Astrocyte (in vitro differentiated cells and primary cell): ENCODE measurements around the gene HTRA1. TPM values are rescaled to one million over a fixed set of nuclear protein-coding genes. Genes with fewer than 3 reads are reported as not detected.

ENCODE experiments used
- DNase-seq: peaks from one replicate; pipeline ENCODE4 v3.0.0-alpha.2; 2010; ENCODE audit warnings: low read depth
- FAIRE-seq: peaks from 2 replicates; lab custom pipeline; 2011; peaks lifted over from hg19 to GRCh38; lab: Jason Lieb, UNC
- H2AFZ ChIP-seq: 2 replicates; pipeline ENCODE4 v1.6.0; 2012; ENCODE audit warnings: low read depth, low read length, inconsistent platforms
- H3K27ac ChIP-seq: 2 replicates; pipeline ENCODE4 v1.5.1; 2011; ENCODE audit warnings: low read depth, low read length, inconsistent platforms
- H3K27me3 ChIP-seq: 2 replicates; pipeline ENCODE4 v1.6.0; 2011; ENCODE audit warnings: low read length, inconsistent platforms; ENCODE audit not compliant: insufficient read depth
- H3K36me3 ChIP-seq: 2 replicates; pipeline ENCODE4 v1.5.1; 2011; ENCODE audit warnings: low read length, inconsistent platforms; ENCODE audit not compliant: insufficient read depth
- H3K4me1 ChIP-seq: 2 replicates; pipeline ENCODE4 v1.5.1; 2011; ENCODE audit warnings: low read length, inconsistent platforms; ENCODE audit not compliant: insufficient read depth
- H3K4me2 ChIP-seq: 2 replicates; pipeline ENCODE4 v1.6.0; 2012; ENCODE audit warnings: low read length, inconsistent platforms
- H3K4me3 ChIP-seq: 2 replicates; pipeline ENCODE4 v1.5.1; 2011; ENCODE audit warnings: low read depth, mild to moderate bottlenecking, low read length, inconsistent platforms; ENCODE audit not compliant: insufficient read depth
- H3K79me2 ChIP-seq: 2 replicates; pipeline ENCODE4 v1.6.0; 2012; ENCODE audit warnings: mild to moderate bottlenecking, low read length, inconsistent platforms; ENCODE audit not compliant: insufficient read depth
- H3K9ac ChIP-seq: 2 replicates; pipeline ENCODE4 v1.6.0; 2012; ENCODE audit warnings: mild to moderate bottlenecking, low read length, inconsistent platforms
- H3K9me3 ChIP-seq: 2 replicates; pipeline ENCODE4 v1.5.1; 2012; ENCODE audit warnings: low read depth, mild to moderate bottlenecking, low read length, inconsistent platforms; ENCODE audit not compliant: insufficient read depth
- H4K20me1 ChIP-seq: 2 replicates; pipeline ENCODE4 v1.6.0; 2012; ENCODE audit warnings: low read length, inconsistent platforms; ENCODE audit not compliant: insufficient read depth
- H3K27ac Mint-ChIP-seq: one replicate; pipeline ENCODE4 v1.8.0; 2021; ENCODE audit warnings: mild to moderate bottlenecking, mixed read lengths; ENCODE audit not compliant: unreplicated experiment
- H3K27me3 Mint-ChIP-seq: one replicate; pipeline ENCODE4 v1.8.0; 2021; ENCODE audit warnings: low read depth, mixed read lengths; ENCODE audit not compliant: unreplicated experiment
- H3K36me3 Mint-ChIP-seq: one replicate; pipeline ENCODE4 v1.8.0; 2021; ENCODE audit warnings: low read depth, mixed read lengths; ENCODE audit not compliant: unreplicated experiment
- H3K4me1 Mint-ChIP-seq: one replicate; pipeline ENCODE4 v1.8.0; 2021; ENCODE audit warnings: low read depth, mixed read lengths; ENCODE audit not compliant: unreplicated experiment
- H3K4me3 Mint-ChIP-seq: one replicate; pipeline ENCODE4 v1.8.0; 2021; ENCODE audit warnings: mild to moderate bottlenecking, moderate library complexity, mixed read lengths; ENCODE audit not compliant: unreplicated experiment
- H3K9me3 Mint-ChIP-seq: one replicate; pipeline ENCODE4 v1.8.0; 2021; ENCODE audit warnings: mild to moderate bottlenecking, mixed read lengths; ENCODE audit not compliant: unreplicated experiment
- EZH2 ChIP-seq: IDR thresholded peaks from 2 replicates; pipeline ENCODE4 v1.6.1; 2012; ENCODE audit warnings: mild to moderate bottlenecking, low read length, inconsistent platforms; ENCODE audit not compliant: insufficient read depth
- total RNA-seq: library from RNA; stranded (reverse); gene quantifications from 2 replicates; pipeline ENCODE4 v1.2.1, GENCODE V29; 2021
- TF ChIP-seq, protein P1 (sequence below): IDR thresholded peaks from 2 replicates; pipeline ENCODE4 v1.5.1; 2011; ENCODE audit warnings: low read depth, mild to moderate bottlenecking, inconsistent platforms, low read length, moderate library complexity; ENCODE audit not compliant: insufficient read depth

HTRA1 gene
- total RNA-seq, 1 donor from 2014 or later: 34.9 TPM

DNA sequence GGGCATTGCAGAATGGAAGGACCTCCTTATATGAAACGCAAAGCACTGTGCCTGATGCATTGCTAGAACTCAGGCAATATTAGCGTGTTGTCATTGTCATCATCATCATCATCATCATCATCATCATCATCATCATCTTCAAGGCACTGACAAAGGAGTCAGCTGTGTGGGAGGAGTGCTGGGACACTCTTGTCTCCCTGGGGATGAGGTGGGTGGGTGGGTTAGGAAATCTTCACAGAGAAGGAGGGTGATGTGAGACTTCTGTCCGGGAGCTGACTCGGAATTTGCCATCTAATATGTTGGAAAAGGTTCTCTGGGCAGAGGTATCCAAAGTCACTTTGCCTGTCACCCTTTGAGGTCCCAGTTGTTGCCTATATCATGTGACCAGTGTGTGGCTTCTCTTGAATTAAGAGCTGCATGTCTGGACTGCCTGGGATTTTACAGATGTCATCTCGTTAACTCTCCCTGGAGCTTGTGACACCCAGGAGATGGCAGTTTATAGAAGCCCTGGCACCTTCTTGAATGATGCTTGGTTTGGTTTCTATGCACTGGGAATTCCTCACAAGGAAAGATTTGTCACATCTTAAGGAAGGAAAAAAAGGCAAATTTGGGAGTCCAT, 7.1 kb downstream of the HTRA1 start:
- Histone ChIP-seq H3K36me3 (no peaks in the 10 kb centered on the region), H3K9ac (no peak overlapping the region), H3K4me3 (no peak overlapping the region), H4K20me1 (peaks cover 37% of the 10 kb centered on the region), H3K4me2 (peak overlapping the region; percentile 45), H3K27me3 (peaks cover 5% of the 10 kb centered on the region), H3K27ac (no peak overlapping the region), H3K9me3 (no peaks in the 10 kb centered on the region), H3K4me1 (peaks cover 21% of the 10 kb centered on the region), H2AFZ (no peak overlapping the region), H3K79me2 (peaks cover 19% of the 10 kb centered on the region)
- peaks cover 31% of the 10 kb centered on the region for H3K27me3 Mint-ChIP-seq
- DNase-seq (no peak), FAIRE-seq (no peak)
- no peak overlapping the region for H3K4me3 Mint-ChIP-seq
- peaks cover 14% of the 10 kb centered on the region for H3K36me3 Mint-ChIP-seq
- H3K9me3 Mint-ChIP-seq: no peaks in the 10 kb centered on the region
- TF ChIP-seq EZH2: no peak
- TF ChIP-seq, protein P1, sequence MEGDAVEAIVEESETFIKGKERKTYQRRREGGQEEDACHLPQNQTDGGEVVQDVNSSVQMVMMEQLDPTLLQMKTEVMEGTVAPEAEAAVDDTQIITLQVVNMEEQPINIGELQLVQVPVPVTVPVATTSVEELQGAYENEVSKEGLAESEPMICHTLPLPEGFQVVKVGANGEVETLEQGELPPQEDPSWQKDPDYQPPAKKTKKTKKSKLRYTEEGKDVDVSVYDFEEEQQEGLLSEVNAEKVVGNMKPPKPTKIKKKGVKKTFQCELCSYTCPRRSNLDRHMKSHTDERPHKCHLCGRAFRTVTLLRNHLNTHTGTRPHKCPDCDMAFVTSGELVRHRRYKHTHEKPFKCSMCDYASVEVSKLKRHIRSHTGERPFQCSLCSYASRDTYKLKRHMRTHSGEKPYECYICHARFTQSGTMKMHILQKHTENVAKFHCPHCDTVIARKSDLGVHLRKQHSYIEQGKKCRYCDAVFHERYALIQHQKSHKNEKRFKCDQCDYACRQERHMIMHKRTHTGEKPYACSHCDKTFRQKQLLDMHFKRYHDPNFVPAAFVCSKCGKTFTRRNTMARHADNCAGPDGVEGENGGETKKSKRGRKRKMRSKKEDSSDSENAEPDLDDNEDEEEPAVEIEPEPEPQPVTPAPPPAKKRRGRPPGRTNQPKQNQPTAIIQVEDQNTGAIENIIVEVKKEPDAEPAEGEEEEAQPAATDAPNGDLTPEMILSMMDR: no peak
- H3K4me1 Mint-ChIP-seq: peaks cover 7% of the 10 kb centered on the region
- no peak overlapping the region for H3K27ac Mint-ChIP-seq

DNA sequence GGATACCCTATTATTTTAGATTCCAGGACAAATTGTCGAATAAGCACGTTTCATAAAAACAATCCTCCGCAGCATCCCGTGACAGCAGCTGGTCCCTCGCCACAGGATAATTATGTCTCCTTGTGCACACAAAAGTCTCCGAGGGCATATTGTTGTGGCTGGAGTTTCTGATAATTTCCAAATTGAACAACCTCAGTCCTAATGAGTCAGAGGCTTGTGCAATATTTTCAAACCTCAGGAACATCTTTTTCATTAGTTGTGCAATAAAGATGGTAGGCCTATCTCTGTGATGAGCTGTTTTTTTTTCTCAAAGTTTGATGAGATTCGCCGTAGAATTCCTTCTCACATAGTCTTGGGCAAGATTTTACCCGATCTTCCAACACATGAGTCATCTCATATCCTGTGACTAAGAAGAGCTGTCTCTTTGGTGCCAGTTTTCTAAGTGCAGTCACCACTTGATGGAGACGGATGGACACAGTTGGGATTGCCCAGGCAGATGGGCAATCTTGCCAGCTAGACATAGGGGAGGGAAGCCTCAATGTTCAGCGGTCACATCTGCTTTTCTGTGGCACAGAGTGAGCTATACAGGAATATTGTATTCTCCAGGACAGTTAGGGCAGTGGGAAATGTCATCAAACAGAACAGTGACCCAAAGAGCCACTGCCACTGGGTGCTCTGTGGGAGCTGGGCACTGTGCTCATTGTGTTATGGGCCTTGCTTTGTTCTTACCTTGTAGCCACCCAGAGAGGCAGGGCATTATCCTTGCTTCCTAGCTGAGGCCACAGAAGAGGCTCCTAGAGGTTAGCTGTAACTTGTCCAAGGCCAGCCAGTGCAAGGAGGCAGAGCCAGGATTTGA, 7.8 kb downstream of the HTRA1 start:
- peaks cover 30% of the 10 kb centered on the region for H4K20me1 ChIP-seq
- peaks cover 15% of the 10 kb centered on the region for H3K79me2 ChIP-seq
- peaks cover 23% of the 10 kb centered on the region for H3K4me1 ChIP-seq
- no peak for TF ChIP-seq EZH2
- TF ChIP-seq, protein P1: no peak
- no peaks in the 10 kb centered on the region for H3K36me3 ChIP-seq
- no peaks in the 10 kb centered on the region for H3K9me3 ChIP-seq
- Mint-ChIP-seq H3K4me1 (peaks cover 9% of the 10 kb centered on the region), H3K27me3 (peaks cover 24% of the 10 kb centered on the region), H3K36me3 (peaks cover 10% of the 10 kb centered on the region), H3K27ac (no peak overlapping the region), H3K9me3 (no peaks in the 10 kb centered on the region), H3K4me3 (no peak overlapping the region)
- FAIRE-seq (peak; percentile 98), DNase-seq (peak; percentile 89)
- peaks cover 5% of the 10 kb centered on the region for H3K27me3 ChIP-seq
- H2AFZ ChIP-seq: no peak overlapping the region
- no peak overlapping the region for H3K9ac ChIP-seq
- peak overlapping the region; percentile 45 for H3K4me2 ChIP-seq
- no peak overlapping the region for H3K27ac ChIP-seq
- no peak overlapping the region for H3K4me3 ChIP-seq
